Measurements from ENCODE around the gene MAGEB10. TPM values are rescaled to one million over a fixed set of nuclear protein-coding genes. Genes with fewer than 3 reads are reported as not detected.

Gene MAGEB10
- not detected in 5 replicates for total RNA-seq (2022; extraction: Qiagen RNA extraction; ENCODE audit: low read depth)

GRCh38 chrX:27807690-27808089 lies at the start of gene MAGEB10:
Gene MAGEB10 (plus strand): TSS chrX:27807990. CDS start chrX:27821307, 13,317 bp downstream.

Other genes starting within 250 kb of the MAGEB10 start
- gene DCAF8L2, start 217.6 kb upstream of the MAGEB10 start, total RNA-seq (2022; extraction: Qiagen RNA extraction; ENCODE audit: low read depth), result not detected in 5 replicates
- gene DCAF8L1, start 173.5 kb downstream of the MAGEB10 start, total RNA-seq (2022; extraction: Qiagen RNA extraction; ENCODE audit: low read depth), result not detected in 5 replicates

All from A549 treated with DMSO at 1 μM for 4 hours (cell line).